Measurements from ENCODE around the gene CITED4. TPM values are rescaled to one million over a fixed set of nuclear protein-coding genes. Genes with fewer than 3 reads are reported as not detected.
"Not testable (repeated sequence)": the region's sequence is repeated elsewhere in the genome, so short reads cannot be mapped to it uniquely, and the experiment has no call there.

Gene CITED4
- 10 to 100 TPM; 22.9 to 26.5 TPM for total RNA-seq
- long read RNA-seq: 0 reads

GRCh38 chr1:40862008-40862863 lies at the start of gene CITED4:
CITED4 (minus strand) TSS chr1:40862363; CDS start chr1:40862127, 236 bp downstream.
- peak; percentile 95 to 97 for ATAC-seq
- DNase-seq: peak; percentile 96
- intact Hi-C loops (cut with DNase I): no loop called here

- ATAC-seq (no peak), DNase-seq (no peak)
- intact Hi-C loops (cut with DNase I): no loop called here
Measured at GRCh38 chr1:40911105-40911504, 48.9 kb upstream of the CITED4 start.

GRCh38 chr1:40909281-40909680 lies 47.1 kb upstream of the CITED4 start:
- DNase-seq (no peak), ATAC-seq (no peak)
- intact Hi-C loops (cut with DNase I): no loop called here

- intact Hi-C loops (cut with DNase I): no loop called here
- ATAC-seq: no peak
- DNase-seq: no peak
Measured at GRCh38 chr1:40908350-40908749, 46.2 kb upstream of the CITED4 start.

- intact Hi-C loops (cut with DNase I): no loop called here
- ATAC-seq (no peak), DNase-seq (no peak)
Measured at GRCh38 chr1:40907899-40908298, 45.7 kb upstream of the CITED4 start.

- ATAC-seq (no peak), DNase-seq (no peak)
- intact Hi-C loops (cut with DNase I): no loop called here
Measured at GRCh38 chr1:40906781-40907400, 44.7 kb upstream of the CITED4 start.

GRCh38 chr1:40905061-40905460 lies 42.9 kb upstream of the CITED4 start:
- no peak for DNase-seq
- no peak for ATAC-seq
- intact Hi-C loops (cut with DNase I): no loop called here

GRCh38 chr1:40903106-40903505 lies 40.9 kb upstream of the CITED4 start:
- intact Hi-C loops (cut with DNase I): no loop called here
- ATAC-seq (no peak), DNase-seq (no peak)

- DNase-seq: peak; percentile 31
- intact Hi-C loops (cut with DNase I): no loop called here
- peak; percentile 65 to 70 for ATAC-seq
Measured at GRCh38 chr1:40901886-40902852, 40.0 kb upstream of the CITED4 start.

- no peak for DNase-seq
- intact Hi-C loops (cut with DNase I): no loop called here
- no peak for ATAC-seq
Measured at GRCh38 chr1:40899230-40899870, 37.2 kb upstream of the CITED4 start.

- intact Hi-C loops (cut with DNase I): no loop called here
- DNase-seq (peak; percentile 29), ATAC-seq (peak in 1 of 2 donors; percentile 17)
Measured at GRCh38 chr1:40898431-40898901, 36.3 kb upstream of the CITED4 start.

GRCh38 chr1:40897513-40897912 lies 35.4 kb upstream of the CITED4 start:
- DNase-seq: no peak
- intact Hi-C loops (cut with DNase I): no loop called here
- no peak for ATAC-seq

- DNase-seq: no peak
- intact Hi-C loops (cut with DNase I): no loop called here
- no peak for ATAC-seq
Measured at GRCh38 chr1:40896482-40896881, 34.3 kb upstream of the CITED4 start.

- DNase-seq: no peak
- no peak for ATAC-seq
- intact Hi-C loops (cut with DNase I): no loop called here
Measured at GRCh38 chr1:40895601-40896000, 33.4 kb upstream of the CITED4 start.

GRCh38 chr1:40894858-40895257 lies 32.7 kb upstream of the CITED4 start:
- intact Hi-C loops (cut with DNase I); ATAC-seq; DNase-seq: not testable (repeated sequence)

- intact Hi-C loops (cut with DNase I): no loop called here
- DNase-seq (no peak), ATAC-seq (no peak)
Measured at GRCh38 chr1:40894455-40894854, 32.3 kb upstream of the CITED4 start.

- DNase-seq: no peak
- no peak for ATAC-seq
- intact Hi-C loops (cut with DNase I): no loop called here
Measured at GRCh38 chr1:40893946-40894345, 31.8 kb upstream of the CITED4 start.

- no peak for DNase-seq
- no peak for ATAC-seq
- intact Hi-C loops (cut with DNase I): no loop called here
Measured at GRCh38 chr1:40892354-40892753, 30.2 kb upstream of the CITED4 start.

GRCh38 chr1:40890771-40891170 lies 28.6 kb upstream of the CITED4 start:
- no peak for ATAC-seq
- intact Hi-C loops (cut with DNase I): no loop called here

More at GRCh38 chr1:40890771-40891170, 28.6 kb upstream of the CITED4 start:
- no peak for DNase-seq
